Activated CD4-positive, alpha-beta T cell treated with anti-CD3 and anti-CD28 coated beads for 48 hours (primary cell): ENCODE results near the gene NUP210.
A peak's percentile ranks its signal among the peaks of the same experiment; 100 is the strongest.

Experiments used
- DNase-seq: peaks from one replicate; pipeline ENCODE4 v3.0.0-alpha.2; 2020

NUP210 gene

DNA sequence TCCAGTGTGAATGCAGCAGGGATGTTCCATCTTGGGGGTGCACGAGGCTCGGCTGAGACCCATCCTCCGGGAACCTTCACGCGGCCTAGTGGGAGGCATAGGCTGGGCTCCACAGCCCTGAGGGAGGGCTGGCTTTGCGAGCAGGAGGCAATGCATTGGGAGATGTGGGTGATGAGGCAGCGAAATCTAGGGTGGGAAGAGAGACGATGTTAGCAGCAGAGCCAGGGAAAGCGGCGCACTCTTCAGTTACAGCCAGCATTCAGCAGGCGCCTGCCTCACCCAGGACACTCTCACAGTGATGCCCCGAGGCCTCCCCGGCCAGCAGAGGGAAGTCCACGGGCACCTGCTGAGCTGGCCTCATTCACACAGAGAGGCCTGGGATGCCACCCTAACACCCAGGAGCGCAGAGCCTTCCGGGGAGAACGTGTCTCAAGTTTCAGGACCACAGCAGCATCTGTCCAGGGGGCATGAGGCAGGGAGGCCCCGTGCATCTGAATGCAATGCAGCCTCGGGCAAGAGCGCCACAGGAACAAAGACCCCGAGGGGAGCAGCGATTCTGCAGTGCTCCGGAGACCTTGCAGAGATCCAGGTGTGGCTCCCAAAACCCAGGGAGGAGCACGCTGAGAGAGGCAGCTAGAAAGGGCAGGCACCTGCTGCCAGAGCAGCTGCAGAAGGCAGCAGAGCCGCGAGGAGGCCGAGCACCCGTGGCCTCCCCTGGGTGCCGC, 102.4 kb downstream of the NUP210 start:
- DNase-seq, result no peak

DNA sequence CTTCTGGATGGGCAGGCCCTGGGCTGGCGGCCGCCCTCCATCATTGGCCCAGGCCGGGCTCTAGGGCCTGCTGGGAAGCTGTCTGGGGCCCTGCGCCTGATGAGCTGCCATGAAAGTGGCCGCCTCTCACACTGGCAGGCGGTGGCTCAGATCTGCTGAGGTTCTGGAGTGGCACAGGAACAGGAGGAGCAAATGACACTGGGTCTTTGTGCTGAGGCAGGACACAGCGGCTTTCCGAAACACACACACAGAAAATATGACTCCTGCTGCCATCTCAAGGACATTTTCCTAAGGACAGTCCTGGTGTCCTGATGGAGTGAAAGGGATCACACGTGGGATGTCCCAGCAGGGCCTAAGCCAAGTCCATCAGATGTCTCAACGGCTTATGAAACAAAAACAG, 103.5 kb downstream of the NUP210 start:
- no peak for DNase-seq

- DNase-seq, result no peak
Measured at GRCh38 chr3:13314877-13315276, 105.2 kb downstream of the NUP210 start.

DNA sequence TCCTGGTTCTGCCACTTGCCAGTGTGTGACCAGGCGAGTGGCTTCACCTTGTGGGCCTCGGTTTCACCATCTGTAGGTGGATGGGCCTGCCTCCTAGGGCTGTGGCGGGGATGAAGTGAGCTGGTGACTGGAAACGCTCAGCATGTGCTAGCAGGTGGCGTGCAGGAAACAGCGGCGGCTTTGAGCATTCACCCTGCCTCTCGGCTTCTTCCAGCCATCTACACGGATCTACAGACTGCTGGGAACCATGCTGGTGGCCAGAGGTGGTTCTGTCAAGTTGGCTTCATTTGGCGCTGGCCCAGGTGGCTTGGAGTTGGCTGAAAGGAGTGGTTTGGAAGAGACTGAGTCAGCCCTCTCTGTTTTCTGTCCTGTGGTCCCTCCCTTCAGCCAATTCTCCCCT, 106.3 kb downstream of the NUP210 start:
- DNase-seq, result no peak

DNA sequence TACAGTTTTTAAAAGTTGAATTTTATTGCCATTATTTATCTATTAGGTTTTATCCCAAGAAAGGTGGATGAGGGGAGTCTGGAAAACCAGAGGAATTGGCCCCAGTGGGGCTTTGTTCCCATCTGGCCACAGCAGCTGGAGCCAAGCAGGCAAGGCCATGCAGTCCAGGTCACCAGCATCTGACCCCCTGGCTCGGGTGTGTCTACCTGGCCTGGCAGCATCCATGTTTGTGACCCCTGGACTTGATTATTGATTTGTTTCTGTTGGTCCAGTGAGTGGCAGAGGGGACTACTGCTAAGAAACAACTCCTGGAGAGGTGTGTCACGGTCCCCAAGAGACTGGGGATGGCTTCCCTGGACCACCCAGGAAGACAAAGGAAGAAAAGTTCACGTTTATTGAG, 111.1 kb downstream of the NUP210 start:
- DNase-seq, result no peak

- DNase-seq, result peak; percentile 41
Measured at GRCh38 chr3:13308380-13308801, 111.7 kb downstream of the NUP210 start.

DNA sequence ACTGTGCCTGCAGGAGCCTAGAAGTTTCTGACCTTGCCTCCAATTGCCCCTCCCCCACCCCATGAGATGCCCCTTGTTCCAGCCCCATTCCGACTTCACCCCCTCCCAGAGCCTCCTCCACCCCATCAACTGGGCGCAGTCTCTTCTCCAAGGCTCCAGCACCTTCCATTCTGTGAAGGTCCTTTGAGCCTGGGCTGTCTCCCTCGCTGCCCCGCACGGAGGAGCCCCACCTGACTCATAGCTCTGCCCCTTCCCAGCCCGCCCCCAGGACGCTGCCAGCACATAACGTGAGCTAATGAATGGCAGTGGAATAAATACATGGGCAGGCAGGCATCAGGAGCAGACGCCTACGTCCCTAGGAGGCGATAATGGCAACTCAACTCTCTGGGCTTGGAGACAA, 113.1 kb downstream of the NUP210 start:
- DNase-seq, result no peak

DNA sequence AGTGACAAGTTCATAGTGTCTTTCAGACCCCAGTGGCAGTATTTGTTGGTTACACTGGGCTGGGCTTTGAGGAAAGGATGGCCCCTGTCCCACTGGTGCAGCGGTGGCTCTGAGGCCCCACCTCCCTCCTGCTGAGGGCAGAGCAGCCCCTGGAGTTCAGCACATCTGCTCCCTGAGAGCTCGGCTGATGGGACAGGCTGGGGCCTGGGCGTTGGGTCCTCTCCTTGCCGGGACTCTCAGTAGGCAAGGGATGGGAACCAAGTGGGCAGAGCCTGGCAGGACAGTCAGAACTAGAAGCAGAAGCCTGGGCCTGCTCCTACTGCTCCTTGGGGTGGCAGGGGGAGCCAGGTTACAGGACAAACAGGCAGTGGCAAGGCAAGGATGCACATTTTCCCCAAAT, 114.5 kb downstream of the NUP210 start:
- no peak for DNase-seq

DNA sequence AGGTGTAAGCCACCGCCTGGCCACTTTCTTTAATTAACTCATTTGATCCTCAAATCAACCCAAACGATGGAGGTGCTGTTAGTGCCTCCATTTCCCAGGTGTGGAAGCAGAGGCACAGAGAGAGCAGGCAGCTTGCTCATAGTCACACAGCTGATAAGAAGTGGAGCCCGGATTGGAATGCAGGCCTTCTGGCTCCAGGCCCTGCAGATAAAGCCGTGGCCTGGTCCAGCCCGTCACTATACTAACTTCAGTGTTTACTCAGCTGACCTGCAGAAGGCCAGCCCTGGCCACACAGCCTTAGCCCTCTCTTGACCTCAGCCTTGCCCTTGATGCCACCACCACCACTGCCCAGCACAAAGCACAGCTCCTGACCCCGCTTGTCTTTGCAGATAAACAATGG, 116.7 kb downstream of the NUP210 start:
- DNase-seq, result no peak

DNA sequence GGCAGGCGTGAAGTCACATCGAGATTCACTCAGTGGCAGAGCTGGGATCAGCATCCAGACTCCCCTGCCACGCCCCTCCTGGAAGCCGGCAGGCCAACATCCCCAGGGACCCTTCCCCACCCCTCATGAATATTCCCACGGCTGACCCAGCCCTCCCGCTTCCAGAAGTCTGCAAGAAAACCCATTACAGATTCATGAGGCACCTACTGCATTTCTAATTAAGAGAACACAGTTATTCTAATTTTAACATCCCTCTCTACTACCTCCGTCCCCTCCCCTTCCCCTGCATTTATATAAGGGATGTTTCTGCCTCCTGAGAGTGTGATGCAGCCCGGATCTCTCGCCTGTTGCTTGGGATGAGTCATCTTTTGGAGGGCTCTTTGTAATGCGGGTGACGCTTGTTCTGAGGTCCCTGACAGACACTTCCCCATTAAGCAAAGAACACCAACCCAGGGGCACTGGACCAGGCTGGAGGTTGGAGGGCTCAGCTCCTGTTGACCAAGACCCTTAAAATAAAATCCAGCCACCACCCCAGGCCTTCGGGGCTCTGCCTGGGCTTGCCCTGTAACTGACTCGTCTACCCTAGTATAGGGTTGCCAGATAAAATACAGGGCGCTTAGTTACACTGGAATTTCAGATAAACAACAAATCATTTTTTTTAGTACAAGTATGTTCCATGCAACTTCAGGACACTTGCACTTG, 118.7 kb downstream of the NUP210 start:
- DNase-seq, result no peak

GRCh38 chr3:13300546-13301285, 119.4 kb downstream of the NUP210 start:
- DNase-seq, result no peak

DNA sequence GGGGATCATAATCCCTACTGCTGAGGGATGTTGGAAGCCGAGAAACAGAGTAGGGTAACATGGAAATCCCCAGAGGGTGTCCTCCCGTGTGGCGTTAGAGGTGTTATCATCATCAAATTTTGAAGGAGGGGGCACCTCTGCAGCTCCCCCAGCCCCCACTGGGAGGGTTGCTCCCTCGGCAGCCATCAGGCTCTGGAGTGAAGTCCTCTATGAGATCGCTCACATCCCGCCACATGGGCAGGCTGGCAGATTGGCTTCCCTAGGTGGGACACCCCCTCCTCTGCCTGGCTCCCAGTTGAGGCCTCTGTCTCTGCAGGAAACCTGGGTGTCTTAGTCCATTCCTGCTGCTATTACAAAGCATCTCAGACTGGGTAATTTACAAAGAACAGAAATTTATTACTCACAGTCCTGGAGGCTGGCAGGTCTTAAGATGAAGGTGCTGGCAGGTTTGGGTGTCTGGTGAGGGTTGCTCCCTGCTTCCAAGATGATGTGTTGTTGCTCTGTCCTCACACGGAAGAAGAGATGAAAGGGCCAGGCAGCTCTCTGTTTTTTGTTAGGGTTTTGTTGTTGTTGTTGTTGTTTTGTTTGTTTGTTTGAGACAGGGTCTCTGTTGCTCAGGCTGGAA, 120.5 kb downstream of the NUP210 start:
- DNase-seq, result no peak

DNA sequence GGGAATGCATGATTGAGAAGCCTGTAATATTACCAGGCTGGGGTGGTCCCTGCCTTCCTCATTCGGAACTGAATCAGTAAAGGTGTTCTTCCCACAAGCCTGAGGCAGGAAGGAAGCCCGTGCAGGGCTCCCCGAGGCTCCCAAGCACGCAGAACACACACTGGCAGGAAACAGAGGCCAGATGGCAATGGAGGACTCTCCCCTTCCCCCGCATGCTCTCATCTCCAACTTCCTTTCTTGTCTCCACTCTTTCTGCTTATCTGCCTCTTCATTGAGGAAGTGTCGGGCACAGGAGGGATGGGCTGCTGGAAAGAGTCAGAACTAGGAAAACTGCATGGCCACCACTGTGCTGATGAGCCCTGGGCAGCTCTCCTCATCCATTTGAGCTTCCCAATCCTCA, 123.5 kb downstream of the NUP210 start:
- no peak for DNase-seq

GRCh38 chr3:13294442-13295351, 125.4 kb downstream of the NUP210 start:
- no peak for DNase-seq

DNA sequence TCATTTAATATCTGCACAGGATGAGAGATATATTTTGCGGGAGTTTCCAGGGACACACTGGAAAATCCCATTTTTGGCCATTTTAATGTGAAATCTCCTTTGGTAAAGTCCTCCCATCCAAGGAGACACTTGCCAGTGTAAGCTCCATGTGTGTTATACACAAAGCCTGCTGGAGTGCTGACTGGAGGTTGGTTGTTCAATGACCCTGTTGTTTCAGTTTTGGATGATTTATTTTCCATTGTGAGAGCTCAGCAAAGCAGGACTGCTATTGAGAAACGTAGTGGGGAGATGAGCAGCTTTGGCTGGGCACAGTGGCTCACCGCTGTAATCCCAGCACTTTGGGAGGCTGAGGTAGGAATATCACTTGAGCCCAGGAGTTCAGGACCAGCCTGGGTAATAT, 127.7 kb downstream of the NUP210 start:
- DNase-seq, result no peak

DNA sequence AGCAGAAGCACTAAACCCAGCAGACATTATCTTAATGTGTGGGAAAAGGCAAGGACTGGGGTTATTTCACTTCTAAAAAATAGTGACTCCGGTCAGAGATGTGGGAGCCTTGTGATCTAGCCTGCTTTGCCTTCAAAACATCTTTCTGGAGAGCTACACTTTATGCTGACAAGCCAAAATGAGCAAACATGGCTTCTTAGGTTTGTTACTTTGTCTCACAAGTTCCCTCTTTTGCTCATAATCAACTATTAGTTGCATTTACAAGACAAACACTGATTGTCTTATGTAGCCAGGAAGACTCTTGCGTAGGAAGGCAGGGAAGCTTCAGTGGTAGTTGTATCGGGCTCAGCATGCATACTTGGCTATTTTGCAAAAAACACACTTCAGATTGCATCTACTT, 129.2 kb downstream of the NUP210 start:
- DNase-seq, result no peak

- DNase-seq, result no peak
Measured at GRCh38 chr3:13289771-13290285, 130.3 kb downstream of the NUP210 start.

GRCh38 chr3:13288732-13289718, 131.1 kb downstream of the NUP210 start:
- DNase-seq, result no peak

- no peak for DNase-seq
Measured at GRCh38 chr3:13287833-13288232, 132.3 kb downstream of the NUP210 start.

- DNase-seq, result no peak
Measured at GRCh38 chr3:13286873-13287272, 133.2 kb downstream of the NUP210 start.

- DNase-seq, result no peak
Measured at GRCh38 chr3:13285007-13285567, 135.0 kb downstream of the NUP210 start.
